ENCODE data around the gene MAMDC2. TPM values are rescaled to one million over a fixed set of nuclear protein-coding genes. Genes with fewer than 3 reads are reported as not detected.

MAMDC2 gene
- total and polyA plus RNA-seq, 2 donors (not counting 1 experiment from before 2014, with no cell fraction given) = 14.4 to 23.0 TPM

DNA sequence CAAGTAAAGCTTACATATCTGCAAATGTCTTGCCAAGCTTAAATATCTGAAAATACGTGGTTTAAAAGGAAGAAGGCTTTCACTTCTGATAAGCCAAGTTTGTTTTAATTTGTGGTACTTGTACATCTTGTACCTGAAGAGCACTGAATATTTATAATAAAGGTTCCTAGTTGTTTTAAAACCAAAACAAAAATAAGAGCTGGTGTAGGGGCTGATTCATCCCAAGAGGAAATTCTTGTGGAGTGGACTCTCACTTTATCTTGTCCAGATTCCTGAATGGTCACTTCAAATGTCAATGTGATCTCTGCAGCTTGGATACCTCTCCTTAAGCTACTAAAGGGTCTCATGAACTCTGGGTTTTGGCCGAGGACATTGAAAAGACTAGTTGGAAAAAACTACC is 29.5 kb downstream of the MAMDC2 start:
- H4K20me1 ChIP-seq (ENCODE audit: control insufficient read depth, extremely low read depth, insufficient read depth, low read length) = no peaks in the 10 kb centered on the region
- TF ChIP-seq, protein P1, sequence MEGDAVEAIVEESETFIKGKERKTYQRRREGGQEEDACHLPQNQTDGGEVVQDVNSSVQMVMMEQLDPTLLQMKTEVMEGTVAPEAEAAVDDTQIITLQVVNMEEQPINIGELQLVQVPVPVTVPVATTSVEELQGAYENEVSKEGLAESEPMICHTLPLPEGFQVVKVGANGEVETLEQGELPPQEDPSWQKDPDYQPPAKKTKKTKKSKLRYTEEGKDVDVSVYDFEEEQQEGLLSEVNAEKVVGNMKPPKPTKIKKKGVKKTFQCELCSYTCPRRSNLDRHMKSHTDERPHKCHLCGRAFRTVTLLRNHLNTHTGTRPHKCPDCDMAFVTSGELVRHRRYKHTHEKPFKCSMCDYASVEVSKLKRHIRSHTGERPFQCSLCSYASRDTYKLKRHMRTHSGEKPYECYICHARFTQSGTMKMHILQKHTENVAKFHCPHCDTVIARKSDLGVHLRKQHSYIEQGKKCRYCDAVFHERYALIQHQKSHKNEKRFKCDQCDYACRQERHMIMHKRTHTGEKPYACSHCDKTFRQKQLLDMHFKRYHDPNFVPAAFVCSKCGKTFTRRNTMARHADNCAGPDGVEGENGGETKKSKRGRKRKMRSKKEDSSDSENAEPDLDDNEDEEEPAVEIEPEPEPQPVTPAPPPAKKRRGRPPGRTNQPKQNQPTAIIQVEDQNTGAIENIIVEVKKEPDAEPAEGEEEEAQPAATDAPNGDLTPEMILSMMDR (conservative IDR thresholded peaks at IDR 0.05 in 1 of 2, IDR thresholded peaks at IDR 0.05 in 1 of 2; ENCODE audit: low read depth in 1 of 2, low read length in 2 of 2) = no peak
- TF ChIP-seq EZH2 (IDR thresholded peaks at IDR 0.05; ENCODE audit: low read length, missing control alignments) = no peak
- H3K4me1 ChIP-seq (ENCODE audit: control insufficient read depth, extremely low read depth, insufficient read depth, low read length) = no peaks in the 10 kb centered on the region
- no peaks in the 10 kb centered on the region for H3K36me3 ChIP-seq (ENCODE audit: control insufficient read depth, insufficient read depth, low read length)
- no peak overlapping the region for H3K4me3 ChIP-seq (replicated peaks in 1 of 4; ENCODE audit: control extremely low read depth in 1 of 4, insufficient read depth in 1 of 4, low read depth in 3 of 4, low read length in 4 of 4)
- H2AFZ ChIP-seq (ENCODE audit: low read length) = no peak overlapping the region
- no peaks in the 10 kb centered on the region for H3K9me3 ChIP-seq (ENCODE audit: control insufficient read depth, insufficient read depth, low read depth, low read length)
- H3K9ac ChIP-seq (ENCODE audit: insufficient read depth, low read length) = no peak overlapping the region
- no peak overlapping the region for H3K27ac ChIP-seq (ENCODE audit: insufficient read depth, low read length)
- peak; percentile 30 to 53 for DNase-seq (ENCODE audit: low read depth in 2 of 2)
- H3K27me3 ChIP-seq (ENCODE audit: control insufficient read depth, insufficient read depth, low read length) = no peaks in the 10 kb centered on the region
- H3K79me2 ChIP-seq (ENCODE audit: control insufficient read depth, insufficient read depth, low read length) = no peaks in the 10 kb centered on the region
- no peak overlapping the region for H3K4me2 ChIP-seq (ENCODE audit: extremely low read depth, insufficient read depth, low read length)

DNA sequence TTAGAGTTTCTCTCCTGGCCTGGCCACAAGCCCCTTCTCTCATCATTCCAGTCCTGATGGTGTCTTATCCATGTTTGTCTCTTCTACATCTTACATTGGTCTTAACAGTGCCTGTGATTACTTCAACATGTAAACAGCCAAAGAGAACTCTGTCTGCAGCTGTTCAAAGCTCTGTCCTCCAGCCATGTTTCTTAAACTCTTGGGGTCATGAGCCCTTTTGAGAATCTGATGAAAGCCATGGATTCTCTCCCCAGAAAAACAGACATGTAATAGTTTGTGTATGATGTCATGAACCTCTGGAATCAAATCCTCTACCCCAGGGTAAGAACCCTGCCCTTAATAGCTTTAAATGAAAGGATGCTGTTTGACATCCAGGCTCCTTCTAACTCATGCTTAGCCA is 30.1 kb downstream of the MAMDC2 start:
- no peak overlapping the region for H3K9ac ChIP-seq (ENCODE audit: insufficient read depth, low read length)
- no peaks in the 10 kb centered on the region for H3K4me1 ChIP-seq (ENCODE audit: control insufficient read depth, extremely low read depth, insufficient read depth, low read length)
- no peak overlapping the region for H3K4me3 ChIP-seq (replicated peaks in 1 of 4; ENCODE audit: control extremely low read depth in 1 of 4, insufficient read depth in 1 of 4, low read depth in 3 of 4, low read length in 4 of 4)
- TF ChIP-seq EZH2 (IDR thresholded peaks at IDR 0.05; ENCODE audit: low read length, missing control alignments) = no peak
- TF ChIP-seq, protein P1 (conservative IDR thresholded peaks at IDR 0.05 in 1 of 2, IDR thresholded peaks at IDR 0.05 in 1 of 2; ENCODE audit: low read depth in 1 of 2, low read length in 2 of 2) = no peak
- H3K79me2 ChIP-seq (ENCODE audit: control insufficient read depth, insufficient read depth, low read length) = no peaks in the 10 kb centered on the region
- no peaks in the 10 kb centered on the region for H3K36me3 ChIP-seq (ENCODE audit: control insufficient read depth, insufficient read depth, low read length)
- no peaks in the 10 kb centered on the region for H3K9me3 ChIP-seq (ENCODE audit: control insufficient read depth, insufficient read depth, low read depth, low read length)
- no peak overlapping the region for H3K4me2 ChIP-seq (ENCODE audit: extremely low read depth, insufficient read depth, low read length)
- H3K27ac ChIP-seq (ENCODE audit: insufficient read depth, low read length) = no peak overlapping the region
- no peak overlapping the region for H2AFZ ChIP-seq (ENCODE audit: low read length)
- no peaks in the 10 kb centered on the region for H3K27me3 ChIP-seq (ENCODE audit: control insufficient read depth, insufficient read depth, low read length)
- DNase-seq (ENCODE audit: low read depth in 2 of 2) = peak in 1 of 2 donors; percentile 50
- no peaks in the 10 kb centered on the region for H4K20me1 ChIP-seq (ENCODE audit: control insufficient read depth, extremely low read depth, insufficient read depth, low read length)

DNA sequence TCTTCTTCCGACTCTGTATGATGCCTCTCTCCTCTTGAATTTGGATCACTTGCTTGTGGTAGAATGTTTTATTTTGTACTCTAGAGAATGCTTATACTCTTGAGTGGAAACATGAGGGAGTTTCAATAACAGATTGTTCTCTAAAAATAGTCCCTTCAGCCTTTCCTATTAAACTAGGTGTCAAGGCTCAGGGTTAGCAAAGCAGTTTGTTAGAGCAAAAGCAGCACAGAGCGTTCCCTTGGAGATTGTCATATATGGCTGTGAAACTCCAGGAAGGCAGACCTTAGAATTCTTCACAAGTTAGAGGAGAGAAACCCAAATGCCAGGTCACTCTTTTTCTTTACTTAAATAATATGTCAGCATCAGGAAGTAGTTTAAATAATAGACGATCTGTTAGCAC is 33.0 kb downstream of the MAMDC2 start:
- TF ChIP-seq, protein P1 (conservative IDR thresholded peaks at IDR 0.05 in 1 of 2, IDR thresholded peaks at IDR 0.05 in 1 of 2; ENCODE audit: low read depth in 1 of 2, low read length in 2 of 2) = no peak
- TF ChIP-seq EZH2 (IDR thresholded peaks at IDR 0.05; ENCODE audit: low read length, missing control alignments) = no peak
- Histone ChIP-seq H3K27me3 (ENCODE audit: control insufficient read depth, insufficient read depth, low read length) (no peaks in the 10 kb centered on the region), H3K9ac (ENCODE audit: insufficient read depth, low read length) (no peak overlapping the region), H3K4me1 (ENCODE audit: control insufficient read depth, extremely low read depth, insufficient read depth, low read length) (peaks cover 3% of the 10 kb centered on the region), H3K79me2 (ENCODE audit: control insufficient read depth, insufficient read depth, low read length) (no peaks in the 10 kb centered on the region), H4K20me1 (ENCODE audit: control insufficient read depth, extremely low read depth, insufficient read depth, low read length) (no peaks in the 10 kb centered on the region), H2AFZ (ENCODE audit: low read length) (no peak overlapping the region), H3K4me2 (ENCODE audit: extremely low read depth, insufficient read depth, low read length) (no peak overlapping the region), H3K36me3 (ENCODE audit: control insufficient read depth, insufficient read depth, low read length) (no peaks in the 10 kb centered on the region), H3K4me3 (replicated peaks in 1 of 4; ENCODE audit: control extremely low read depth in 1 of 4, insufficient read depth in 1 of 4, low read depth in 3 of 4, low read length in 4 of 4) (no peak overlapping the region), H3K9me3 (ENCODE audit: control insufficient read depth, insufficient read depth, low read depth, low read length) (no peaks in the 10 kb centered on the region), H3K27ac (ENCODE audit: insufficient read depth, low read length) (no peak overlapping the region)
- DNase-seq (ENCODE audit: low read depth in 2 of 2) = no peak
